ENCODE results near the gene PPIC.

PPIC gene

GRCh38 chr5:123036391-123037103 is at the start of gene PPIC:
PPIC (minus strand) TSS chr5:123036725; CDS start chr5:123036625, 100 bp downstream.
- Histone ChIP-seq H3K4me3 (ENCODE audit: low read depth, low read length) (peak within 1 kb of the TSS; percentile 80), H3K9me3 (ENCODE audit: severe bottlenecking) (no peaks in the 10 kb centered on the region), H3K27ac (0 out of 2 replicates have a peak within 1 kb of the TSS, but pooled peaks have one; percentile 23), H3K36me3 (peaks cover 4% of the 10 kb centered on the region; the same call in 1 of the 2 replicates), H3K27me3 (ENCODE audit: insufficient read depth, low read depth, severe bottlenecking) (peaks cover 6% of the 10 kb centered on the region)
- no peak for TF ChIP-seq CTCF (IDR thresholded peaks at IDR 0.05; ENCODE audit: low read depth, low read length)
- DNase-seq, result peak; percentile 84

- H3K27me3 ChIP-seq (ENCODE audit: insufficient read depth, low read depth, severe bottlenecking), result peaks cover 50% of the 10 kb centered on the region
- no peaks in the 10 kb centered on the region for H3K36me3 ChIP-seq
- no peak for TF ChIP-seq CTCF (IDR thresholded peaks at IDR 0.05; ENCODE audit: low read depth, low read length)
- no peak overlapping the region for H3K27ac ChIP-seq
- no peak for DNase-seq
- H3K9me3 ChIP-seq (ENCODE audit: severe bottlenecking), result no peaks in the 10 kb centered on the region
- H3K4me3 ChIP-seq (ENCODE audit: low read depth, low read length), result no peak overlapping the region
Observed at GRCh38 chr5:123085638-123086286, 49.2 kb upstream of the PPIC start.

- no peak for DNase-seq
- Histone ChIP-seq H3K27me3 (ENCODE audit: insufficient read depth, low read depth, severe bottlenecking) (peaks cover 45% of the 10 kb centered on the region), H3K9me3 (ENCODE audit: severe bottlenecking) (no peaks in the 10 kb centered on the region), H3K4me3 (ENCODE audit: low read depth, low read length) (no peak overlapping the region), H3K27ac (no peak overlapping the region), H3K36me3 (no peaks in the 10 kb centered on the region)
- TF ChIP-seq CTCF (IDR thresholded peaks at IDR 0.05; ENCODE audit: low read depth, low read length), result no peak
Observed at GRCh38 chr5:123084730-123085605, 48.4 kb upstream of the PPIC start.

DNA sequence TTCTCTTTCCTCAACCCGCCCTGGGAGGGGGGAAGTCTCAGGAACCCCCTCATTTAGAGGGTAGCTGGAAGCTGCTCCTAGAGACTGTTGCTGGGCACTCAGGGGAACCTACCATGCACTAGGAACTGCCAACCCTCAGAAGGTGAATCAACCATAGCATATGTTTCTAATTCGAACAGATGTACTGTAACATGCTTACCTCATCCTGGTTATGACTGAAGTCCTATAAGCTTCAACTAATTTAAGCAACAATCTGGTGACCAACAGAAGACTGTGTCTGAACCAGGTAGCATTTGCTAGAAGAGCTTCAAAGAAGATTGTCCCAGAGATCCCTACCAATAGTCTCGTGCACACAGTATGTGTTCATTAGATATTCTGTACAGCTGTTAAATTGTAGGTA is 46.8 kb upstream of the PPIC start:
- H3K9me3 ChIP-seq (ENCODE audit: severe bottlenecking), result no peaks in the 10 kb centered on the region
- no peak overlapping the region for H3K27ac ChIP-seq
- TF ChIP-seq CTCF (IDR thresholded peaks at IDR 0.05; ENCODE audit: low read depth, low read length), result no peak
- H3K4me3 ChIP-seq (ENCODE audit: low read depth, low read length), result no peak overlapping the region
- no peak for DNase-seq
- peaks cover 28% of the 10 kb centered on the region for H3K27me3 ChIP-seq (ENCODE audit: insufficient read depth, low read depth, severe bottlenecking)
- no peaks in the 10 kb centered on the region for H3K36me3 ChIP-seq

- H3K36me3 ChIP-seq, result no peaks in the 10 kb centered on the region
- H3K4me3 ChIP-seq (ENCODE audit: low read depth, low read length), result no peak overlapping the region
- no peaks in the 10 kb centered on the region for H3K9me3 ChIP-seq (ENCODE audit: severe bottlenecking)
- no peak for DNase-seq
- H3K27ac ChIP-seq, result no peak overlapping the region
- H3K27me3 ChIP-seq (ENCODE audit: insufficient read depth, low read depth, severe bottlenecking), result peaks cover 2% of the 10 kb centered on the region
- no peak for TF ChIP-seq CTCF (IDR thresholded peaks at IDR 0.05; ENCODE audit: low read depth, low read length)
Observed at GRCh38 chr5:123080215-123080614, 43.7 kb upstream of the PPIC start.
